Measurements from ENCODE around the gene CCNB1IP1.
"Not testable (repeated sequence)": the region's sequence is repeated elsewhere in the genome, so short reads cannot be mapped to it uniquely, and the experiment has no call there.

CCNB1IP1 gene

GRCh38 chr14:20331053-20331613 lies 1.9 kb downstream of the CCNB1IP1 start:
- no peak for DNase-seq

DNA sequence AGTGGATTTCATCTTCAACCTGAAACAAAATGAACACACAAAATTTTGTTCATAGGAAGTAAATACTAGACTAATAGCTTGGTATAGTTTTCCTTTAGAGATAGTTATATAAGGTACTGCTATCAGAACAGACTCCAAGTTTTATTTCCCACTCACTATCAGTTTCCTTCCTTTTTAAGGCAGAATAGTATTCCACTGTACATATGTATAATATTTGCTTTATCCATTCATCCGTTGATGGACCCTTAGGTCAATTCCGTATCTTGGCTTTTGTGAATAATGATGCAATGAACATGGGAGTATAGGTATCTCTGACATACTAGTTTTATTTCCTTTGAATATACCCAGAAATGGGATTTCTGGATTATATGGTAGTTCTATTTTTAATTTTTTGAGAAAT lies 3.7 kb downstream of the CCNB1IP1 start:
- no peak for DNase-seq

GRCh38 chr14:20328705-20329104 lies 4.4 kb downstream of the CCNB1IP1 start:
- no peak for DNase-seq

- DNase-seq: peak; percentile 55
Observed at GRCh38 chr14:20327005-20327869, 5.8 kb downstream of the CCNB1IP1 start.

GRCh38 chr14:20317720-20318119 lies 15.4 kb downstream of the CCNB1IP1 start:
- no peak for DNase-seq

GRCh38 chr14:20314026-20314425 lies 19.1 kb downstream of the CCNB1IP1 start:
- no peak for DNase-seq

DNA sequence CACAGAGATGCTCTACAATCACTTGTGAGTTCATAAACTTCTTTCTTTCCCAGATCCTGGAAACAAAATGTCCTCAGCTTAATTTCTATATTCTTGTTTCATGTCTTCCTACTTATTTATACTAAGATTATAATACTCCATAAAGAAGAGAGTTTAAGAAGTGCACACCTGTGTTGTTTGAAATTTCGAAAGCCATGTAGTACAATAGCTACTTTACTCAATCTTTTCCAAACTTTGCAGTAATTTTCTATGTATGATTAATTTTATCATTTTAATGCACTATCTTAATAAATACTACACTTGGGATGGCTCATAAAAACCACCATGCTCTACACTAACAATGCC lies 27.0 kb downstream of the CCNB1IP1 start:
- no peak for DNase-seq

DNA sequence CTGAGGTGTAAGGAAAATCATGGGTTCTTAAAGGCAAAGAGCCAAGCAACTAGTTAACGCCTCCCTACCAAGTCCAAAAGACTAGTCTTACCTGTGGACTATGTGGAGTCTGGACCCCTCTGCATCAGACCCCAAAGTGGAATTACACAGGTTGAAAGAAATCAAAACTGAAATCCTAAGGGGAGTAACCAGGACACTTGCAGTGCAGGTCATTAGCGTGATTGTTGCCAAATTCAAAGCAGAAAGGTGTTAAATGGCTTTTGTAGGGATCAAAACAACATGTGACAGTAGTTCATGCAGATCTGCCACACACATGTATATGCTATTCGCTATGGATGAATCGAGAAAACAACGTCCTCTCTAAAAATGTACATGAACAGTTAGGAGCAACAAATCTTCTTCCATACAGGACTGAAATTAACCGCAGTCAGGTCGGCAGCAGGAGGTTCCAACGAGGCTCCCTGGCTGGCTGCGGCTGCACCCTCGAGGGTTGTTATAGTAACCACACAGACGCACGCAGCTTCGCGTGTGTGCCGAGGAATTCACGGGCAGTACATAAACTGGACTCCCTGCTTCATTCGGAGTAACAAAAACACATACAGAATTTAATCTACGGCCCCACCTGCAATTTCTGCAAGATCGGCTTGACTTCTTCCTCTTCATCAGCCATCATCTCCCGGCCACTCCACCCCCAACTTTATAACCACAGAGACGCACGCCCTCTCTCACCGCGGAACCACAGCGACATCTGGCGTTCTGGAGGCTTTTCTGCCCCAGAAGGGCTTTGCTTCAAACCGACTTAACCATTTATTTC lies 27.6 kb downstream of the CCNB1IP1 start, which contains the start of gene TTC5:
TTC5 (minus strand) TSS at position 687 of the 814 bp plus-strand sequence; CDS start at position 673, 14 bp downstream.
- DNase-seq: peak; percentile 87

- DNase-seq: no peak
Observed at GRCh38 chr14:20302042-20302755, 30.9 kb downstream of the CCNB1IP1 start.

- DNase-seq: no peak
Observed at GRCh38 chr14:20295067-20295466, 38.0 kb downstream of the CCNB1IP1 start.

DNA sequence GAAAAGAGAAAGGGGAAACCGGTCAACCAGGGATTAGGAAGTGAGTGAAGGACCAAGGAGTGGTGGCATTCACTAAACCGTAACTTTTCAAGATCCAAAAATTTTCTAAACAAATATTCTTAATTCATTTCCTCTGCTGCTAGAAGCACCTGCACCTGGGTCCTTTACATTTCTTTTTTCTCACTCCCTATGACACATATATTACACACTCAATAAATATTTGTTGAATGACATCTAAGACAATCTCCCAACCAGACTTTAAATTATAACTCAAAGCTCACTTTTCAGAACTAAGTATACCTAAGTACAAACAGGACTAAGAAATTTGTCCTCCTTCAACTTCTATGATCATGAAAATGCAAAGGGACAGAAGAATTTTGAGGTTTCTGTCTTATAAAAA lies 38.4 kb downstream of the CCNB1IP1 start:
- no peak for DNase-seq

DNA sequence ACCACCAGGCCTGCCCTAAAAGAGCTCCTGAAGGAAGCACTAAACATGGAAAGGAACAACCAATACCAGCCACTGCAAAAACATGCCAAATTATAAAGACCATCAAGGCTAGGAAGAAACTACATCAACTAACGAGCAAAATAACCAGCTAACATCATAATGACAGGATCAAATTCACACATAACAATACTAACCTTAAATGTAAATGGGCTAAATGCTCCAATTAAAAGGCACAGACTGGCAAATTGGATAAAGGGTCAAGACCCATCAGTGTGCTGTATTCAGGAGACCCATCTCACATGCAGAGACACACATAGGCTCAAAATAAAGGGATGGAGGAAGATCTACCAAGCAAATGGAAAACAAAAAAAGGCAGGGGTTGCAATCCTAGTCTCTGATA lies 51.1 kb downstream of the CCNB1IP1 start:
- DNase-seq: not testable (repeated sequence)

GRCh38 chr14:20280265-20280664 lies 52.8 kb downstream of the CCNB1IP1 start:
- DNase-seq: not testable (repeated sequence)

DNA sequence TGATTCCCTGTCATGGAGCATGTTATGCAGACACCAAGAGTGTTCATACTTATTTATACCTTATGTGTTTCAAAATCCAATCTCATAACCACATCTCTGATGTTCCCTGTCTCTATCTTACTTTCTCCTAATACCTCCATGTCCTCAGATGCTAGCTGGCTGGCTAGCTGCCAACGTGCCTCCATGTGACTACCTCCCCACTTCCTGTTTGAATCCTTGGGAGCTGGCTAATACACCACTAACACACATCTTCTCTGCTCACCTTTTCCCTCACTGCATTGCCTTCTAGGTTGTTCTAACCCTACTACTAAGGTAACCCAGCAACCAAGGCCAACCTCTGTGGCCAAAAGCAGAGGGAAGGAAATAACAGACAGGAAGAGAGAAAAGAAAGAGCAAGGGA lies 54.7 kb downstream of the CCNB1IP1 start:
- peak; percentile 36 for DNase-seq

DNA sequence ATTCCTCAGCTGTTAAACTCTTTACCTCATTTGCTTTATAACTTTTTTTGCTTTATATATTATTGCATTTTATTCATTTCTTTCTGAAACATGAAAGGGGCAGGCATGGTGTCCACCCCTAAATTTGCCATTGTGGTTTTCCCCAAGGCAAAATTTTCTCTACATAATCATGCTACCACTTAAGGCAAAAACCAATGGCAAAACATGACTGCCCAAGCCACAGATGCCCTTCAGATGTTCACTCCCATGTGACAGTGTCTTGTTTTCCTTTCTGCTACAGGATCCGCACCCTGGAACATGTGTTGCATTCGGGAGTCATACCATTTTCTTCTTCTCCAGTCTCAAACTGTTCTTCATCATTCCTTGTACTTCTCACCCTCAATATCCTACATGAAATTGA lies 55.7 kb downstream of the CCNB1IP1 start:
- no peak for DNase-seq

GRCh38 chr14:20274062-20274461 lies 59.0 kb downstream of the CCNB1IP1 start:
- DNase-seq: no peak

DNA sequence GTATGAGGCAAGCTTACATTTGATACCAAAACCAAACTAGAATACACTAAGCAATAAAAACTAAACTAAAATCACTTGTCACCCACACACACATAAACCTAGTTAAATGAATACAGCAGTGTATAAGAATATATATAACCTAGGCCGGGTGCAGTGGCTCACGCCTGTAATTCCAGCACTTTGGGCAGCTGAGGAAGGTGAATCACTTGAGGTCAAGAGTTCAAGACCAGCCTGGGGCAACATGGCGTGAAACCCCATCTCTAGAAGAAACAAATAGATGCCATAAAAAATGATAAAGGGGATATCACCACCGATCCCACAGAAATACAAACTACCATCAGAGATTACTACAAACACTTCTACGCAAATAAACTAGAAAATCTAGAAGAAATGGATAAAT lies 68.7 kb downstream of the CCNB1IP1 start:
- DNase-seq: not testable (repeated sequence)

GRCh38 chr14:20262642-20263128 lies 70.4 kb downstream of the CCNB1IP1 start:
- DNase-seq: no peak
